ENCODE measurements around the gene WNT7B. TPM values are rescaled to one million over a fixed set of nuclear protein-coding genes. Genes with fewer than 3 reads are reported as not detected.

WNT7B gene
- total RNA-seq, 1 donor from 2014 or later, result 3.7 TPM

GRCh38 chr22:45942787-45943493 is 34.0 kb downstream of the WNT7B start:
- no peaks in the 10 kb centered on the region for H3K36me3 Mint-ChIP-seq (ENCODE audit: insufficient read depth)
- TF ChIP-seq, protein P1, sequence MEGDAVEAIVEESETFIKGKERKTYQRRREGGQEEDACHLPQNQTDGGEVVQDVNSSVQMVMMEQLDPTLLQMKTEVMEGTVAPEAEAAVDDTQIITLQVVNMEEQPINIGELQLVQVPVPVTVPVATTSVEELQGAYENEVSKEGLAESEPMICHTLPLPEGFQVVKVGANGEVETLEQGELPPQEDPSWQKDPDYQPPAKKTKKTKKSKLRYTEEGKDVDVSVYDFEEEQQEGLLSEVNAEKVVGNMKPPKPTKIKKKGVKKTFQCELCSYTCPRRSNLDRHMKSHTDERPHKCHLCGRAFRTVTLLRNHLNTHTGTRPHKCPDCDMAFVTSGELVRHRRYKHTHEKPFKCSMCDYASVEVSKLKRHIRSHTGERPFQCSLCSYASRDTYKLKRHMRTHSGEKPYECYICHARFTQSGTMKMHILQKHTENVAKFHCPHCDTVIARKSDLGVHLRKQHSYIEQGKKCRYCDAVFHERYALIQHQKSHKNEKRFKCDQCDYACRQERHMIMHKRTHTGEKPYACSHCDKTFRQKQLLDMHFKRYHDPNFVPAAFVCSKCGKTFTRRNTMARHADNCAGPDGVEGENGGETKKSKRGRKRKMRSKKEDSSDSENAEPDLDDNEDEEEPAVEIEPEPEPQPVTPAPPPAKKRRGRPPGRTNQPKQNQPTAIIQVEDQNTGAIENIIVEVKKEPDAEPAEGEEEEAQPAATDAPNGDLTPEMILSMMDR (IDR thresholded peaks at IDR 0.05; ENCODE audit: unreplicated experiment), result no peak
- peaks cover 28% of the 10 kb centered on the region for H3K27me3 Mint-ChIP-seq
- H3K9me3 Mint-ChIP-seq (ENCODE audit: low read depth), result peaks cover 2% of the 10 kb centered on the region
- no peak overlapping the region for H3K4me3 Mint-ChIP-seq (ENCODE audit: low read depth)
- DNase-seq (ENCODE audit: low spot score, unreplicated experiment), result no peak
- H3K4me1 Mint-ChIP-seq (ENCODE audit: low read depth), result no peaks in the 10 kb centered on the region
- no peak overlapping the region for H3K27ac Mint-ChIP-seq

- Mint-ChIP-seq H3K4me3 (ENCODE audit: low read depth) (no peak overlapping the region), H3K36me3 (ENCODE audit: insufficient read depth) (no peaks in the 10 kb centered on the region), H3K27ac (no peak overlapping the region), H3K9me3 (ENCODE audit: low read depth) (peaks cover 3% of the 10 kb centered on the region), H3K27me3 (peaks cover 24% of the 10 kb centered on the region), H3K4me1 (ENCODE audit: low read depth) (no peaks in the 10 kb centered on the region)
- TF ChIP-seq, protein P1 (IDR thresholded peaks at IDR 0.05; ENCODE audit: unreplicated experiment), result no peak
- DNase-seq (ENCODE audit: low spot score, unreplicated experiment), result no peak
Measured at GRCh38 chr22:45942344-45942743, 34.6 kb downstream of the WNT7B start.

DNA sequence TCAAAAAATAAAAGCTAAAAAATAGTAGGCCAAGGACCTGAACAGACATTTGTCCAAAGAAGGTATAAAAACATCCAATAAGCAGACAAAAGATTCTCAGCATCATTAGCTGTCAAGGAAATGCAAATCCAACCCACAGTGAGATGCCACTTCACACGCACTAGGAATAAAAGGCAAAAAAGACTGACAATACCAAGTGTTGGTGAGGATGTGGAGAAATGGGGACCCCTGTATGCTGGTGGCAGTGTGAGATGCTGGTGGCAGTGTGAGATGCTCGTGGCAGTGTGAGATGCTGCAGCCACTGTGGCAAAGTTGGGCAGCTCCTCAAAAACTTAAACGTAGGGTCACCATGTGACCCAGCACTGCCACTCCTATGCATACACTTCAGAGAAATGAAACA is 38.0 kb downstream of the WNT7B start:
- DNase-seq (ENCODE audit: low spot score, unreplicated experiment), result no peak
- no peak overlapping the region for H3K4me3 Mint-ChIP-seq (ENCODE audit: low read depth)
- H3K27me3 Mint-ChIP-seq, result peaks cover 23% of the 10 kb centered on the region
- H3K9me3 Mint-ChIP-seq (ENCODE audit: low read depth), result peaks cover 3% of the 10 kb centered on the region
- H3K36me3 Mint-ChIP-seq (ENCODE audit: insufficient read depth), result no peaks in the 10 kb centered on the region
- TF ChIP-seq, protein P1 (IDR thresholded peaks at IDR 0.05; ENCODE audit: unreplicated experiment), result no peak
- no peak overlapping the region for H3K27ac Mint-ChIP-seq
- peaks cover 3% of the 10 kb centered on the region for H3K4me1 Mint-ChIP-seq (ENCODE audit: low read depth)

GRCh38 chr22:45937960-45938359 is 39.0 kb downstream of the WNT7B start:
- Mint-ChIP-seq H3K9me3 (ENCODE audit: low read depth) (peaks cover 3% of the 10 kb centered on the region), H3K4me3 (ENCODE audit: low read depth) (no peak overlapping the region), H3K36me3 (ENCODE audit: insufficient read depth) (no peaks in the 10 kb centered on the region), H3K27ac (no peak overlapping the region), H3K4me1 (ENCODE audit: low read depth) (peaks cover 3% of the 10 kb centered on the region), H3K27me3 (peaks cover 32% of the 10 kb centered on the region)
- TF ChIP-seq, protein P1 (IDR thresholded peaks at IDR 0.05; ENCODE audit: unreplicated experiment), result no peak
- no peak for DNase-seq (ENCODE audit: low spot score, unreplicated experiment)

DNA sequence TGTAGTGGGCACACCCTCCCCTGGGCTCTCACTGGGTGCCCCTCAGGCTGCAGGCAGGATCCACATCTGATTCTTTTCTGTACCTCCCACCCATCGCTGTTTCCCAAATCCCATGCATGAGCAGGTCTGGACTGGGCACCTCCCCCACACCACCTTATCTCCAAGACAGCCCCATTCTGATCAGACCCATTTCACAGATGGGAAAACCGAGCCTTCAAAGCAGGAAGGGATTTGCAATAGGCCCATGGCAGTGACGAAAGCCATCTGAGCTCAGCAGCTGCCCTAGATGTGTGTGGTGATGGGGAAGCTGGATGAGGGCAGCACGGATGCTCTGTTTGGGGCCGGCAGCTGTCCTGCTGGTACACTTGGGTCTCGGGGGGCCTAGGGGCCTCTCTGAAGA is 41.4 kb downstream of the WNT7B start:
- peaks cover 3% of the 10 kb centered on the region for H3K9me3 Mint-ChIP-seq (ENCODE audit: low read depth)
- DNase-seq (ENCODE audit: low spot score, unreplicated experiment), result no peak
- TF ChIP-seq, protein P1 (IDR thresholded peaks at IDR 0.05; ENCODE audit: unreplicated experiment), result no peak
- no peak overlapping the region for H3K4me3 Mint-ChIP-seq (ENCODE audit: low read depth)
- peaks cover 37% of the 10 kb centered on the region for H3K27me3 Mint-ChIP-seq
- no peaks in the 10 kb centered on the region for H3K36me3 Mint-ChIP-seq (ENCODE audit: insufficient read depth)
- peaks cover 4% of the 10 kb centered on the region for H3K4me1 Mint-ChIP-seq (ENCODE audit: low read depth)
- no peak overlapping the region for H3K27ac Mint-ChIP-seq

Data from progenitor cell of endocrine pancreas (in vitro differentiated cells).